ENCODE measurements around the gene FES.

DNA sequence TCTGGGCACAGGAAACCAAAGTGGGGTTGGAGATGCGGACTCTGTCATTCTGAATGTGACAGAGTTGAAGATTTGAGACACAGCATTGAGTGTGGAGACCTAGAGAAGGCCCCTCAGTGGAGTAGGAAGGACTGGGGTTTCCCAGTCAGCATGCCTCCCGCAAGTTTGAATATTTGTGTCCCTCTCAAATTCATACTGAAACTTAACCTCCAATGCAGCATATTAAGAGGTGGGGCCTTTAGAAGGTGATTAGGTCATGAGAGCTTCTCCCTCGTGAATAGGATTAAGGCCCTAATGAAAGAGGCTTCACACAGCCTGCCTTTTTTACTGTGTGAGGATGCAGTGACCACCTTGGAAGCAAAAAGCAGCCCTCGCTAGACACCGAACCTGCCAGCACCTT, 40.1 kb downstream of the FES start:
- no peak for TF ChIP-seq CREB1 (IDR thresholded peaks at IDR 0.05; ENCODE audit: low read depth)
- TF ChIP-seq TCF12 (IDR thresholded peaks at IDR 0.05; ENCODE audit: low read depth), result no peak
- TF ChIP-seq TAF1 (IDR thresholded peaks at IDR 0.05; ENCODE audit: low read depth), result no peak
- TF ChIP-seq, protein P1, sequence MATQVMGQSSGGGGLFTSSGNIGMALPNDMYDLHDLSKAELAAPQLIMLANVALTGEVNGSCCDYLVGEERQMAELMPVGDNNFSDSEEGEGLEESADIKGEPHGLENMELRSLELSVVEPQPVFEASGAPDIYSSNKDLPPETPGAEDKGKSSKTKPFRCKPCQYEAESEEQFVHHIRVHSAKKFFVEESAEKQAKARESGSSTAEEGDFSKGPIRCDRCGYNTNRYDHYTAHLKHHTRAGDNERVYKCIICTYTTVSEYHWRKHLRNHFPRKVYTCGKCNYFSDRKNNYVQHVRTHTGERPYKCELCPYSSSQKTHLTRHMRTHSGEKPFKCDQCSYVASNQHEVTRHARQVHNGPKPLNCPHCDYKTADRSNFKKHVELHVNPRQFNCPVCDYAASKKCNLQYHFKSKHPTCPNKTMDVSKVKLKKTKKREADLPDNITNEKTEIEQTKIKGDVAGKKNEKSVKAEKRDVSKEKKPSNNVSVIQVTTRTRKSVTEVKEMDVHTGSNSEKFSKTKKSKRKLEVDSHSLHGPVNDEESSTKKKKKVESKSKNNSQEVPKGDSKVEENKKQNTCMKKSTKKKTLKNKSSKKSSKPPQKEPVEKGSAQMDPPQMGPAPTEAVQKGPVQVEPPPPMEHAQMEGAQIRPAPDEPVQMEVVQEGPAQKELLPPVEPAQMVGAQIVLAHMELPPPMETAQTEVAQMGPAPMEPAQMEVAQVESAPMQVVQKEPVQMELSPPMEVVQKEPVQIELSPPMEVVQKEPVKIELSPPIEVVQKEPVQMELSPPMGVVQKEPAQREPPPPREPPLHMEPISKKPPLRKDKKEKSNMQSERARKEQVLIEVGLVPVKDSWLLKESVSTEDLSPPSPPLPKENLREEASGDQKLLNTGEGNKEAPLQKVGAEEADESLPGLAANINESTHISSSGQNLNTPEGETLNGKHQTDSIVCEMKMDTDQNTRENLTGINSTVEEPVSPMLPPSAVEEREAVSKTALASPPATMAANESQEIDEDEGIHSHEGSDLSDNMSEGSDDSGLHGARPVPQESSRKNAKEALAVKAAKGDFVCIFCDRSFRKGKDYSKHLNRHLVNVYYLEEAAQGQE (IDR thresholded peaks at IDR 0.05; ENCODE audit: low read depth), result no peak
- no peak for TF ChIP-seq ZBTB7A (IDR thresholded peaks at IDR 0.05; ENCODE audit: low read depth)
- TF ChIP-seq, protein P2, sequence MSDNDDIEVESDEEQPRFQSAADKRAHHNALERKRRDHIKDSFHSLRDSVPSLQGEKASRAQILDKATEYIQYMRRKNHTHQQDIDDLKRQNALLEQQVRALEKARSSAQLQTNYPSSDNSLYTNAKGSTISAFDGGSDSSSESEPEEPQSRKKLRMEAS (IDR thresholded peaks at IDR 0.05), result no peak
- TF ChIP-seq YY1 (IDR thresholded peaks at IDR 0.05; ENCODE audit: low read depth), result no peak

All from Ishikawa (cell line).